Mucosa of descending colon (tissue), 3 donors: ENCODE data around the gene MOB3C. TPM values are rescaled to one million over a fixed set of nuclear protein-coding genes. Genes with fewer than 3 reads are reported as not detected.

Source experiments
- ATAC-seq: fragments of 200-7000 bp; cut with Tn5 transposase; one replicate; pipeline ENCODE4 v1.9.1; 2020; ENCODE audit warnings: mild to moderate bottlenecking, moderate library complexity
- DNase-seq, 3 donors: peaks; one replicate each; pipeline ENCODE4 v3.0.0-alpha.2; 2020
- H3K36me3 ChIP-seq: fragments of 200-600 bp; one replicate; pipeline ENCODE4 v1.8.0; 2021; ENCODE audit warnings: low read depth, mild to moderate bottlenecking
- H3K4me1 ChIP-seq: fragments of 200-600 bp; one replicate; pipeline ENCODE4 v1.8.0; 2021; ENCODE audit warnings: low read depth, mild to moderate bottlenecking
- H3K4me3 ChIP-seq: fragments of 200-600 bp; one replicate; pipeline ENCODE4 v1.8.0; 2021; ENCODE audit warnings: mild to moderate bottlenecking
- H3K9me3 ChIP-seq: fragments of 200-600 bp; one replicate; pipeline ENCODE4 v1.8.0; 2021; ENCODE audit warnings: mild to moderate bottlenecking
- intact Hi-C, 2 donors: fragments of 100-400 bp; cut with DNase I in 1 of 2; cut with micrococcal nuclease in 1 of 2; formaldehyde crosslinking; loops; one replicate each; pipeline versions ENCODE4 v1.11.0 to v1.11.1; 2022; cut with DNase I, micrococcal nuclease
- total RNA-seq, 3 donors: library from RNA; stranded (reverse); fragmentation: NEBNext Ultra II Directional in 2 of 3; extraction: Animal tissue kit (Norgen Biotek cat#: 25700) in 2 of 3; gene quantifications; one replicate each; pipeline versions ENCODE4 v1.2.1 to v1.2.4, GENCODE V29; 2021 to 2023
- TF ChIP-seq, protein P1 (sequence below): fragments of 200-600 bp; IDR thresholded peaks from one replicate; pipeline ENCODE4 v1.8.0; 2022; ENCODE audit warnings: antibody characterized with exemption, mild to moderate bottlenecking
- donor health status: DM: no; HTN: no; CAD: no; lungs with moderate emphysema.
- donor health status: DM: no; HTN: no; CAD: no.
- donor health status: DM: no; HTN: yes; CAD: no.

The MOB3C gene
- total RNA-seq, 3 donors from 2014 or later = 15.4 to 24.4 (median 17.4) TPM

DNA sequence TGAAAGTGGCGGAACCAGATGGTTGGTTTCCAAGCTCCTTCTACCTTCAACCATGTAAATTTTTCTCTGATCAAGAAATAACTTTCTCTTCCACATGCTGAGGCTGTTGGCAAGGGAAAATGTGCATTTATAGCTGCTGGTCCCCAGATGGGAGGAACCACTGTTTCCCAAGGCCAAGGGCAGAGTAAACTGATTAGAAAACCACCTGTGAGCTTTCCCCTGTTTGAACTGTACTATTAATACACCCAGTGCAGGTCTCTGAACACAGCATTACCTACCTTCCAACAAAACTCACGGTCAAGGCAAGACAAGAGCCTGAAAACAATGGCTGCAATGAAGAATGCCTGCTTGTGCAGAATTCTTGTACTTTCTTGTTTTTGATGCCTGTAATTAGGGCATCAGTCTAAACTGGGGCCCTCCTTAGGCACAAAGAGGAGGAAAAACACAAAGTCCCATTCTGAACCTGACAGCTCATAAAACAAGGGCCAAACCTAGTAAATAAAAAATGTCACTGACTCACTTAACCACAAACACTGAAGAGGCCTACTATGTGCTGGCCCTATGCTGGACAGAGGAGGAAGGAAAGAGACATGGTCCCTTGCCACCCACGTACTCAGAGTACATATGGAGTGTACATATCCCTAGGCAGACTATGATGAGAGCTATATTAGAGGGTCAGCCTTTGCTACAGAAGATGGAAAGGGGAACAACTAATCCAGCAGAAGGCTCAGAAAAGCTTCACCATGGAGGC, 15.2 kb downstream of the MOB3C start:
- no peak for ATAC-seq
- TF ChIP-seq, protein P1, sequence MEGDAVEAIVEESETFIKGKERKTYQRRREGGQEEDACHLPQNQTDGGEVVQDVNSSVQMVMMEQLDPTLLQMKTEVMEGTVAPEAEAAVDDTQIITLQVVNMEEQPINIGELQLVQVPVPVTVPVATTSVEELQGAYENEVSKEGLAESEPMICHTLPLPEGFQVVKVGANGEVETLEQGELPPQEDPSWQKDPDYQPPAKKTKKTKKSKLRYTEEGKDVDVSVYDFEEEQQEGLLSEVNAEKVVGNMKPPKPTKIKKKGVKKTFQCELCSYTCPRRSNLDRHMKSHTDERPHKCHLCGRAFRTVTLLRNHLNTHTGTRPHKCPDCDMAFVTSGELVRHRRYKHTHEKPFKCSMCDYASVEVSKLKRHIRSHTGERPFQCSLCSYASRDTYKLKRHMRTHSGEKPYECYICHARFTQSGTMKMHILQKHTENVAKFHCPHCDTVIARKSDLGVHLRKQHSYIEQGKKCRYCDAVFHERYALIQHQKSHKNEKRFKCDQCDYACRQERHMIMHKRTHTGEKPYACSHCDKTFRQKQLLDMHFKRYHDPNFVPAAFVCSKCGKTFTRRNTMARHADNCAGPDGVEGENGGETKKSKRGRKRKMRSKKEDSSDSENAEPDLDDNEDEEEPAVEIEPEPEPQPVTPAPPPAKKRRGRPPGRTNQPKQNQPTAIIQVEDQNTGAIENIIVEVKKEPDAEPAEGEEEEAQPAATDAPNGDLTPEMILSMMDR = no peak
- no peak overlapping the region for H3K4me3 ChIP-seq
- H3K4me1 ChIP-seq = peaks cover 18% of the 10 kb centered on the region
- no peak for DNase-seq
- H3K36me3 ChIP-seq = no peaks in the 10 kb centered on the region
- no peaks in the 10 kb centered on the region for H3K9me3 ChIP-seq
- intact Hi-C loops = no loop called here

DNA sequence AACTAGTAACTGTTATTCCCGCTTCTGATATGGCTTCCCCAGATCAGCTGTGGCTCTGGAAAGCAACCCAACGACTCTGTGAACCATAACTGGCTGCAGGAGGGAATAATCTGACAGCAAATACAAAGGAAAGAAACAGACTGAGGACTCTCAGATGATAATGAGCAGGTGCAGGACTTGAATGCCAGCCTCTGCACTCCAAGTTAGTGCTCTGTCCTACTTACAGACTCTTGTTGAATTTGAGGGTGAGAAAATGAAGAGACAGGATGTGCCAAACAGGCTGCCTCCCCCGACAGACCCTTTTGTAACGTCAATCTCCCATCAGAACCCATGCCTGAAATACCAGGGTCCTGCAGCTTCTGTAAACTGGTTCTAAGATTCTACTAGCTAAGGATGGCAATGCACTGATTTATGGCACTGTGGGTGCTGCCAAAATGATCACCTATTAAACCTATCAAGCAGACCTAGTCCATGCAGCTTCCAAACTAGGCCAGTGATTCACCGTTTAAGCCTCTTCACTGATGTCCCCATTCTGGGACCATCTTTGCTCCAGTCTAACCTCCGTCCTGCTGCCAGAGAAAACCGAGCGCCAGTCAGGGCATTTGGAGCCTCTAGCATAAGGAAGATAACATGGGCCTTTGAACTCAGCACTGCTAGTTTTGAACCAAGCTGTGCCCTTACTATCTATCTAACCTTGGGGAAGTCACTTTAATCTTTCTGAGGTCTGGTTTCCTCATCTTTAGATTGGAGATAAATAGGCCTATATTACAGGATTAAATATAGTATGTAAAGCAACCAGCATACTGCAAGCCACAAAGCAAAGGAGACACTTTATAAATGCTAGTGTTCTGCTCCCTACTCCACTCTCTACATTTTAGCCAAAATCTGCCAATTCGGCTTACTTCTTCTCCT, 17.3 kb downstream of the MOB3C start:
- Histone ChIP-seq H3K9me3 (no peaks in the 10 kb centered on the region), H3K36me3 (no peaks in the 10 kb centered on the region), H3K4me1 (peaks cover 10% of the 10 kb centered on the region), H3K4me3 (no peak overlapping the region)
- TF ChIP-seq, protein P1 = no peak
- ATAC-seq = no peak
- DNase-seq = no peak
- intact Hi-C loops = no loop called here

DNA sequence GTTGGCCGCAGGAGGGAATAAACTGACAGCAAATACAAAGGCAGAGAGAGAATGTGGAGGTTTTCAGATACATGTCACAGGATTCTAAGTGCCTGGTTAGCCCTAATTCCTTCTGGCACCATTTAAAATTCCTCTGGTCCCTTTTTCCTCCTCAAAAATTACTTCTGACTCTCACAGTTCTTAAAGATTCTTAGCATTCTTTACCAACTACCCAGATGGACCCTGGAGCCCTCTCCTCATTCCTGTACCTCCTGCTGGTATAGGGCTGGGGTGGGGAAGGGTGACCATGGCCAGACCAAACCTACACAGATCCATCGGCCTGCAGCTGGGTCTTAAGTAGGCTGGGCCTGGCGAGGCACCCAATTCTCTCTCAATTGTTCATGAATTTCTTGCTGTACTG, 19.8 kb downstream of the MOB3C start:
- intact Hi-C loops = no loop called here
- no peak for DNase-seq
- no peaks in the 10 kb centered on the region for H3K9me3 ChIP-seq
- H3K4me3 ChIP-seq = no peak overlapping the region
- TF ChIP-seq, protein P1 = no peak
- no peaks in the 10 kb centered on the region for H3K36me3 ChIP-seq
- no peaks in the 10 kb centered on the region for H3K4me1 ChIP-seq
- ATAC-seq = no peak

DNA sequence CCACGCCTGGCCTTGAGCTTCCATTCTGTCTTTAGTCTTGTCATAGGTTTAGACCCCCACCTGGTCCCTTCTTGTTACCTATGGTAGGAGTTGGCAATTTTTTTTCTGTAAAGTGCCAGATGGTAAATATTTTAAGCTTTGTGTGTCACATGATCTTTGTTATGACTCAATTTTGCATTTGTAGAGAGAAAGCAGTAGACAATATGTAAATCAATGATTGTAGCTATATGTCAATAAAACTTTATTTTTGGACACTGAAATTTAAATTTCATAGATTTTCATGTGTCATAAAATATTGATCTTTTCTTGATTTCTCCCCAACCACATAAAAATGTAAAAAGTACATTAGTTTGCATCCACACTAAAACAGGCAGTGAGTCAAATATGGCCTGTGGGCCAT, 20.6 kb downstream of the MOB3C start:
- TF ChIP-seq, protein P1 = no peak
- ATAC-seq (no peak), DNase-seq (no peak)
- H3K4me3 ChIP-seq = no peak overlapping the region
- H3K9me3 ChIP-seq = no peaks in the 10 kb centered on the region
- H3K36me3 ChIP-seq = no peaks in the 10 kb centered on the region
- intact Hi-C loops = no loop called here
- H3K4me1 ChIP-seq = no peaks in the 10 kb centered on the region

DNA sequence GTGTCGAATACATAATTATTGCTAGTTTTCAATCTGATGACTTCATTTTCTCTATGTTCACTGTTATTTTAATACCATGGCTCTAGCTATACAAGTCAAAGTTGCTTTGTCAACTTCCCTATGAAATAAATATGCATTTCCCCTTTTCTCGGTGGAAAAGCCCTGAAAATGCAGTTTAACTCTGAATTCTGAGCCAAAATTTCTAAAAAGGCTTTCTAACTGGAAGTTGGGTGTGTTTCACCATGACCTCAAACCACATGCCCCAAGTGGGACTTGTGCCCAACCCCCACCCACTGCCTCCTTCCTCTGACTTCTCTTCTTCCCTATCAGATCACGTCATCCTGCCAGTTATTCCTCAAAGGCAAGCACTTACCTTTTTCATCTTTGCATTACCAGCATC, 21.5 kb downstream of the MOB3C start:
- intact Hi-C loops = no loop called here
- ATAC-seq = peak; percentile 55
- H3K9me3 ChIP-seq = no peaks in the 10 kb centered on the region
- TF ChIP-seq, protein P1 = no peak
- H3K36me3 ChIP-seq = no peaks in the 10 kb centered on the region
- H3K4me3 ChIP-seq = no peak overlapping the region
- peak; percentile 46 to 68 (median 58) for DNase-seq
- H3K4me1 ChIP-seq = no peaks in the 10 kb centered on the region
